GM12878 (cell line): ENCODE data around the gene NPY5R. TPM values are rescaled to one million over a fixed set of nuclear protein-coding genes. Genes with fewer than 3 reads are reported as not detected.

Experiments used
- ATAC-seq: fragments of 200-7000 bp; cut with Tn5 transposase; 3 replicates; pipeline ENCODE4 v1.9.1; 2020; ENCODE audit warnings: mild to moderate bottlenecking, moderate library complexity
- Bru-seq: library from RNA; stranded (reverse); fragments of 400-500 nt; gene quantifications from one replicate; lab custom pipeline; 2021; lab: Mats Ljungman, UMichigan
- BruChase-seq, 2 experiments: library from RNA; stranded (reverse); fragments of 400-500 nt; gene quantifications; one replicate each; lab custom pipeline; 2021; lab: Mats Ljungman, UMichigan
- BruUV-seq: library from RNA; stranded (reverse); fragments of 400-500 nt; replicated peaks from 2 replicates; lab custom pipeline; 2021; lab: Mats Ljungman, UMichigan
- CTCF ChIA-PET: fragments of 300-600 bp; sonication (Branson Sonifier 250); formaldehyde crosslinking; extraction: SDS; loops from one replicate; lab custom pipeline; 2021; ENCODE audit warnings: inconsistent platforms; lab: Yijun Ruan, JAX
- POLR2A ChIA-PET: fragments of 350-600 bp; formaldehyde crosslinking; extraction: SDS; loops from one replicate; lab custom pipeline; 2021; ENCODE audit warnings: inconsistent platforms; lab: Charles Lee
- RAD21 ChIA-PET: fragments of 300-600 bp; sonication (Branson Sonifier 250); formaldehyde crosslinking; loops from one replicate; lab custom pipeline; 2023; ENCODE audit warnings: antibody characterized with exemption; ENCODE audit not compliant: unreplicated experiment; lab: Charles Lee
- SMC1A ChIA-PET: fragments of 300-600 bp; sonication (Branson Sonifier 250); formaldehyde crosslinking; loops from one replicate; lab custom pipeline; 2023; ENCODE audit not compliant: unreplicated experiment, uncharacterized antibody; lab: Charles Lee
- DNase-seq: peaks from one replicate; pipeline ENCODE4 v3.0.0-alpha.2; 2011; ENCODE audit warnings: low read depth, low spot score
- FAIRE-seq: peaks from 3 replicates; lab custom pipeline; 2011; peaks lifted over from hg19 to GRCh38; lab: Jason Lieb, UNC
- H2AFZ ChIP-seq: 2 replicates; pipeline ENCODE4 v1.6.0; 2011; ENCODE audit warnings: low read depth, low read length, control low read depth; ENCODE audit not compliant: control insufficient read depth
- H3K27ac ChIP-seq: 2 replicates; pipeline ENCODE4 v1.5.1; 2011; ENCODE audit warnings: control low read depth; ENCODE audit not compliant: control insufficient read depth, insufficient read depth
- H3K27me3 ChIP-seq, 2 experiments: replicated peaks in 1 of 2; 2 replicates each; pipeline versions ENCODE4 v1.6.0 to v1.6.1; 2011; ENCODE audit warnings: low read length in 1 of 2; ENCODE audit not compliant: control insufficient read depth in 2 of 2, insufficient read depth in 2 of 2
- H3K36me3 ChIP-seq, 2 experiments: 2 replicates each; pipeline ENCODE4 v1.5.1; 2011; ENCODE audit warnings: low read length in 1 of 2; ENCODE audit not compliant: control insufficient read depth in 2 of 2, insufficient read depth in 2 of 2
- H3K4me1 ChIP-seq: 2 replicates; pipeline ENCODE4 v1.6.1; 2011; ENCODE audit warnings: mild to moderate bottlenecking, low read length, moderate library complexity, mixed read lengths; ENCODE audit not compliant: control insufficient read depth, insufficient read depth
- H3K4me2 ChIP-seq: 2 replicates; pipeline ENCODE4 v1.6.0; 2011; ENCODE audit warnings: control low read depth; ENCODE audit not compliant: control insufficient read depth, insufficient read depth
- H3K4me3 ChIP-seq: fragments of 200-600 bp; sonication (generic); 2 replicates; pipeline ENCODE4 v1.5.1; 2016
- H3K79me2 ChIP-seq: 2 replicates; pipeline ENCODE4 v1.6.0; 2011; ENCODE audit warnings: low read length; ENCODE audit not compliant: control insufficient read depth, insufficient read depth
- H3K9ac ChIP-seq: 2 replicates; pipeline ENCODE4 v1.8.0; 2011; ENCODE audit warnings: low read length, control low read depth, mixed read lengths; ENCODE audit not compliant: control insufficient read depth, insufficient read depth
- H3K9me3 ChIP-seq: replicated peaks from 3 replicates; pipeline ENCODE4 v1.5.1; 2011; ENCODE audit warnings: mild to moderate bottlenecking, low read length; ENCODE audit not compliant: control insufficient read depth, insufficient read depth
- H4K20me1 ChIP-seq: 2 replicates; pipeline ENCODE4 v1.6.0; 2011; ENCODE audit not compliant: control insufficient read depth, insufficient read depth
- ASH2L ChIP-seq: fragments of 300-600, 200-600 bp; sonication (generic); IDR thresholded peaks from 2 replicates; pipeline ENCODE4 v1.6.1; 2017; ENCODE audit warnings: low read depth, mild to moderate bottlenecking, borderline replicate concordance
- BCLAF1 ChIP-seq: fragments of 450-650 bp; IDR thresholded peaks from 2 replicates; pipeline ENCODE4 v1.6.1; 2017; ENCODE audit warnings: antibody characterized with exemption, mild to moderate bottlenecking, moderate library complexity
- BMI1 ChIP-seq: fragments of 450-650 bp; IDR thresholded peaks from 2 replicates; pipeline ENCODE4 v1.6.1; 2016; ENCODE audit warnings: mild to moderate bottlenecking, moderate library complexity, borderline replicate concordance
- EGR1 ChIP-seq, 2 experiments: IDR thresholded peaks; 1 replicate in 1 of 2; 2 replicates in 1 of 2; pipeline ENCODE4 v1.6.1; 2011 to 2012; ENCODE audit warnings: low read depth in 2 of 2, low read length in 2 of 2, borderline replicate concordance in 1 of 2, mild to moderate bottlenecking in 1 of 2, moderate library complexity in 1 of 2
- EZH2 ChIP-seq: IDR thresholded peaks from 2 replicates; pipeline ENCODE4 v1.6.1; 2012; ENCODE audit warnings: low read depth, mild to moderate bottlenecking, control low read depth, inconsistent platforms, low read length, borderline replicate concordance; ENCODE audit not compliant: control insufficient read depth
- HDAC2 ChIP-seq: fragments of 200-600 bp; sonication (generic); IDR thresholded peaks from 2 replicates; pipeline ENCODE4 v1.6.1; 2017
- HDAC6 ChIP-seq: fragments of 200-600 bp; sonication (generic); IDR thresholded peaks from one replicate; pipeline ENCODE4 v1.8.0; 2017; ENCODE audit warnings: antibody characterized with exemption; ENCODE audit not compliant: unreplicated experiment
- NFXL1 ChIP-seq: fragments of 450-650 bp; IDR thresholded peaks from 2 replicates; pipeline ENCODE4 v1.6.1; 2017; ENCODE audit warnings: antibody characterized with exemption, mild to moderate bottlenecking, borderline replicate concordance
- POLR2A ChIP-seq: IDR thresholded peaks from 2 replicates; pipeline ENCODE4 v1.6.1; 2011; ENCODE audit warnings: low read depth, mild to moderate bottlenecking, low read length
- RAD51 ChIP-seq: fragments of 450-650 bp; IDR thresholded peaks from 2 replicates; pipeline ENCODE4 v1.6.1; 2016; ENCODE audit warnings: moderate library complexity, mild to moderate bottlenecking, inconsistent platforms
- SKIL ChIP-seq: fragments of 450-650 bp; IDR thresholded peaks from 2 replicates; pipeline ENCODE4 v1.6.1; 2017; ENCODE audit warnings: mild to moderate bottlenecking, low read depth, inconsistent platforms; ENCODE audit not compliant: poor library complexity, severe bottlenecking
- SMC3 ChIP-seq: IDR thresholded peaks from 2 replicates; pipeline ENCODE4 v1.6.1; 2011; ENCODE audit warnings: low read length, improper control_type of control experiment, borderline replicate concordance
- SREBF1 ChIP-seq: IDR thresholded peaks from 2 replicates; pipeline ENCODE4 v1.6.1; 2012; ENCODE audit warnings: mild to moderate bottlenecking, low read length
- STAT1 ChIP-seq: fragments of 450-650 bp; conservative IDR thresholded peaks from 2 replicates; pipeline ENCODE4 v1.6.1; 2014; ENCODE audit warnings: antibody characterized with exemption, mild to moderate bottlenecking
- TCF12 ChIP-seq: IDR thresholded peaks from 2 replicates; pipeline ENCODE4 v1.6.1; 2011; ENCODE audit warnings: low read depth, mild to moderate bottlenecking, low read length
- YBX1 ChIP-seq: fragments of 450-650 bp; IDR thresholded peaks from 2 replicates; pipeline ENCODE4 v1.6.1; 2016; ENCODE audit warnings: antibody characterized with exemption
- ZSCAN29 ChIP-seq: fragments of 450-650 bp; IDR thresholded peaks from 2 replicates; pipeline ENCODE4 v1.6.1; 2017; ENCODE audit warnings: mild to moderate bottlenecking, moderate library complexity
- WGBS: methylation state at CpG from one replicate; pipeline ENCODE4 v1.1.6; 2016; ENCODE audit warnings: low lambda C conversion rate; ENCODE audit not compliant: insufficient replicate concordance, insufficient coverage; ENCODE audit errors: missing lambda C conversion rate; 5-methylcytosine and 5-hydroxymethylcytosine counted together
- in situ Hi-C: fragments of 300-500 bp; cut with MboI; formaldehyde crosslinking; loops from 9 replicates; pipeline ENCODE4 v1.14.3; 2018; ENCODE audit warnings: mixed read lengths
- intact Hi-C: fragments of 100-400 bp; cut with micrococcal nuclease; formaldehyde crosslinking; loops from one replicate; pipeline ENCODE4 v1.14.2; 2022; ENCODE audit not compliant: unreplicated experiment
- long read RNA-seq, 2 experiments: library from polyadenylated mRNA; unstranded; transcript quantifications; one replicate each; pipeline ENCODE4 v2.0.0, GENCODE V29; 2019 to 2020
- polyA minus RNA-seq, 3 experiments: library from RNA; depleted of rRNA, polyadenylated mRNA; stranded (reverse); fragments of >200 nt; gene quantifications; 2 replicates each; pipeline ENCODE4 v1.2.3, GENCODE V29; 2011
- polyA plus RNA-seq, 11 experiments: library from polyadenylated mRNA; depleted of rRNA in 4 of 11; unstranded in 6 of 11; stranded (reverse) in 5 of 11; fragments of >200 nt; fragmentation: Nextera tagmentation in 4 of 11; fragmentation: Illumina TruSeq in 1 of 11; extraction: Ambion mirVana in 4 of 11; extraction: Trizol in 1 of 11; gene quantifications; 1 replicate in 1 of 11; 2 replicates in 10 of 11; pipeline versions ENCODE4 v1.2.1 to v1.2.3, GENCODE V29; 2011 to 2016; ENCODE audit warnings: inconsistent platforms in 2 of 11, missing spikeins in 2 of 11, low read depth in 1 of 11
- total RNA-seq, 4 experiments: library from RNA; depleted of rRNA in 3 of 4; stranded (reverse); fragments of >200 nt in 3 of 4; fragmentation: Illumina TruSeq in 1 of 4; extraction: Trizol in 1 of 4; gene quantifications; 2 replicates each; pipeline versions ENCODE4 v1.2.1 to v1.2.3, GENCODE V29; 2013 to 2021

NPY5R gene
- total RNA-seq (2013; cell fraction: nucleolus; rRNA removed) = not detected in 2 replicates
- total RNA-seq (2014; rRNA removed) = not detected in 2 replicates
- total RNA-seq (2014; rRNA removed; fragmentation: Illumina TruSeq; extraction: Trizol) = not detected in 2 replicates
- not detected in 2 replicates for total RNA-seq (2021)
- not detected for polyA plus RNA-seq (2011; ENCODE audit: low read depth)
- polyA plus RNA-seq (2011; rRNA removed) = not detected in 2 replicates
- not detected in 2 replicates for polyA plus RNA-seq (2011; cell fraction: cytosol; rRNA removed)
- not detected in 2 replicates for polyA plus RNA-seq (2011; cell fraction: nucleus; rRNA removed)
- not detected in 2 replicates for polyA plus RNA-seq (2012)
- not detected in 2 replicates for polyA plus RNA-seq (2014; fragmentation: Illumina TruSeq; extraction: Trizol)
- polyA plus RNA-seq (2014; fragmentation: Nextera tagmentation; extraction: Ambion mirVana) = not detected
- not detected in 2 replicates for polyA plus RNA-seq (2014; rRNA removed)
- polyA plus RNA-seq (2016; fragmentation: Nextera tagmentation; extraction: Ambion mirVana) = not detected
- polyA minus RNA-seq (2011; rRNA and poly(A)+ RNA removed) = not detected in 2 replicates
- polyA minus RNA-seq (2011; cell fraction: cytosol; rRNA and poly(A)+ RNA removed) = not detected in 2 replicates
- not detected in 2 replicates for polyA minus RNA-seq (2011; cell fraction: nucleus; rRNA and poly(A)+ RNA removed)
- not detected for Bru-seq, nascent RNA
- not detected for BruChase-seq, experiment 1, labeled RNA remaining after a 6-hour chase
- not detected for BruChase-seq, experiment 2, labeled RNA remaining after a 2-hour chase
- long read RNA-seq, experiment 1 = 0 reads
- long read RNA-seq, experiment 2 = 0 reads

- no peak for ATAC-seq
- CTCF ChIA-PET = no interaction called here
- no peak for TF ChIP-seq HDAC2
- no peak for TF ChIP-seq SREBF1
- no peak for TF ChIP-seq YBX1
- no peak for TF ChIP-seq SMC3
- no peak for TF ChIP-seq POLR2A
- TF ChIP-seq TCF12 = no peak
- no peak for TF ChIP-seq BCLAF1
- TF ChIP-seq RAD51 = no peak
- no peak for TF ChIP-seq NFXL1
- no peak for TF ChIP-seq ASH2L
- TF ChIP-seq EZH2 = no peak
- no peak for TF ChIP-seq ZSCAN29
- no peak for TF ChIP-seq STAT1
- TF ChIP-seq SKIL = no peak
- no peak for TF ChIP-seq BMI1
- TF ChIP-seq EGR1 (IDR thresholded peaks at IDR 0.05; ENCODE audit: borderline replicate concordance in 1 of 2, low read depth in 2 of 2, low read length in 2 of 2) = no peak
- no peak for TF ChIP-seq HDAC6
Observed at GRCh38 chr4:163343604-163344146, at the start of gene NPY5R. NPY5R (plus strand) TSS chr4:163343892; CDS start chr4:163350274, 6,382 bp downstream.

More at GRCh38 chr4:163343604-163344146, at the start of gene NPY5R:
- Histone ChIP-seq H4K20me1 (no peaks in the 10 kb centered on the region), H2AFZ (no peak within 1 kb of the TSS), H3K4me1 (no peaks in the 10 kb centered on the region), H3K27me3 (peaks cover 2 to 5% of the 10 kb centered on the region in 2 experiments), H3K27ac (no peak within 1 kb of the TSS), H3K9ac (no peak within 1 kb of the TSS), H3K79me2 (no peaks in the 10 kb centered on the region), H3K9me3 (no peaks in the 10 kb centered on the region), H3K4me2 (no peak within 1 kb of the TSS), H3K4me3 (no peak within 1 kb of the TSS), H3K36me3 (no peaks in the 10 kb centered on the region)
- POLR2A ChIA-PET = no interaction called here
- WGBS = 50% methylated on average over 27 of the region's 55 CpGs
- no peak for DNase-seq
- intact Hi-C loops (no loop called here), in situ Hi-C loops (no loop called here)
- SMC1A ChIA-PET = no interaction called here
- RAD21 ChIA-PET = no interaction called here
- BruUV-seq = no TSS peak
- FAIRE-seq = no peak
